Stomach smooth muscle (tissue), 2 donors: ENCODE data around the gene TBCK.

Source experiments
- H3K27ac ChIP-seq: one replicate; pipeline ENCODE4 v1.7.0; 2013; ENCODE audit warnings: mild to moderate bottlenecking, low read length, inconsistent platforms
- H3K27me3 ChIP-seq, 2 donors: one replicate each; pipeline ENCODE4 v1.7.0; 2013; ENCODE audit warnings: low read length in 2 of 2; ENCODE audit not compliant: insufficient read depth in 2 of 2, control insufficient read depth in 1 of 2
- H3K36me3 ChIP-seq, 2 donors: one replicate each; pipeline ENCODE4 v1.7.0; 2013; ENCODE audit warnings: low read length in 2 of 2; ENCODE audit not compliant: control insufficient read depth in 2 of 2, insufficient read depth in 2 of 2
- H3K4me1 ChIP-seq: one replicate; pipeline ENCODE4 v1.7.0; 2013; ENCODE audit warnings: low read length; ENCODE audit not compliant: control insufficient read depth, insufficient read depth
- H3K4me3 ChIP-seq, 2 donors: one replicate each; pipeline ENCODE4 v1.7.0; 2013; ENCODE audit warnings: low read length in 2 of 2
- H3K9ac ChIP-seq, 2 donors: one replicate each; pipeline ENCODE4 v1.7.0; 2013; ENCODE audit warnings: low read length in 2 of 2, mild to moderate bottlenecking in 1 of 2
- H3K9me3 ChIP-seq, 2 donors: one replicate each; pipeline ENCODE4 v1.7.0; 2013; ENCODE audit warnings: low read length in 2 of 2; ENCODE audit not compliant: control insufficient read depth in 2 of 2
- donor health status: healthy.
- donor health status: Pancreatic carcinoma.

The TBCK gene

GRCh38 chr4:106049490-106049889 lies 266.5 kb downstream of the TBCK start:
- Histone ChIP-seq H3K4me1 (no peaks in the 10 kb centered on the region), H3K27me3 (no peaks in the 10 kb centered on the region), H3K36me3 (no peaks in the 10 kb centered on the region), H3K9me3 (no peaks in the 10 kb centered on the region), H3K9ac (no peak overlapping the region), H3K4me3 (no peak overlapping the region), H3K27ac (peak overlapping the region; percentile 18)

GRCh38 chr4:106048250-106048971 lies 267.6 kb downstream of the TBCK start:
- Histone ChIP-seq H3K27ac (peak overlapping the region; percentile 18), H3K9me3 (no peaks in the 10 kb centered on the region), H3K9ac (no peak overlapping the region)

GRCh38 chr4:106046083-106046482 lies 269.9 kb downstream of the TBCK start:
- Histone ChIP-seq H3K4me3 (no peak overlapping the region), H3K9ac (no peak overlapping the region), H3K9me3 (no peaks in the 10 kb centered on the region), H3K27ac (no peak overlapping the region), H3K36me3 (no peaks in the 10 kb centered on the region), H3K27me3 (no peaks in the 10 kb centered on the region), H3K4me1 (no peaks in the 10 kb centered on the region)

More at GRCh38 chr4:106048250-106048971, 267.6 kb downstream of the TBCK start:
- H3K27me3 ChIP-seq, result no peaks in the 10 kb centered on the region
- H3K4me3 ChIP-seq, result no peak overlapping the region
- H3K4me1 ChIP-seq, result no peaks in the 10 kb centered on the region
- no peaks in the 10 kb centered on the region for H3K36me3 ChIP-seq

- H3K9me3 ChIP-seq, result no peaks in the 10 kb centered on the region
- H3K4me1 ChIP-seq, result no peaks in the 10 kb centered on the region
- H3K27ac ChIP-seq, result no peak overlapping the region
- H3K4me3 ChIP-seq, result no peak overlapping the region
- no peak overlapping the region for H3K9ac ChIP-seq
- H3K27me3 ChIP-seq, result no peaks in the 10 kb centered on the region
- no peaks in the 10 kb centered on the region for H3K36me3 ChIP-seq
Observed at GRCh38 chr4:106041294-106042002, 274.6 kb downstream of the TBCK start.

- Histone ChIP-seq H3K9me3 (no peaks in the 10 kb centered on the region), H3K4me3 (no peak overlapping the region), H3K4me1 (no peaks in the 10 kb centered on the region), H3K27me3 (no peaks in the 10 kb centered on the region), H3K27ac (no peak overlapping the region), H3K36me3 (no peaks in the 10 kb centered on the region), H3K9ac (no peak overlapping the region)
Observed at GRCh38 chr4:106039796-106040195, 276.2 kb downstream of the TBCK start.

- Histone ChIP-seq H3K36me3 (no peaks in the 10 kb centered on the region), H3K27me3 (no peaks in the 10 kb centered on the region), H3K4me3 (no peak overlapping the region), H3K9me3 (no peaks in the 10 kb centered on the region), H3K4me1 (no peaks in the 10 kb centered on the region), H3K9ac (no peak overlapping the region), H3K27ac (no peak overlapping the region)
Observed at GRCh38 chr4:106038908-106039307, 277.1 kb downstream of the TBCK start.

GRCh38 chr4:106038012-106038411 lies 278.0 kb downstream of the TBCK start:
- H3K27me3 ChIP-seq, result no peaks in the 10 kb centered on the region
- H3K9ac ChIP-seq, result no peak overlapping the region
- H3K4me1 ChIP-seq, result no peaks in the 10 kb centered on the region

GRCh38 chr4:106036848-106037247 lies 279.2 kb downstream of the TBCK start:
- no peak overlapping the region for H3K4me3 ChIP-seq
- no peaks in the 10 kb centered on the region for H3K36me3 ChIP-seq
- H3K9me3 ChIP-seq, result no peaks in the 10 kb centered on the region
- H3K27me3 ChIP-seq, result no peaks in the 10 kb centered on the region
- no peak overlapping the region for H3K9ac ChIP-seq
- H3K27ac ChIP-seq, result no peak overlapping the region
- no peaks in the 10 kb centered on the region for H3K4me1 ChIP-seq

More at GRCh38 chr4:106038012-106038411, 278.0 kb downstream of the TBCK start:
- H3K4me3 ChIP-seq, result no peak overlapping the region
- no peak overlapping the region for H3K27ac ChIP-seq
- no peaks in the 10 kb centered on the region for H3K36me3 ChIP-seq
- H3K9me3 ChIP-seq, result no peaks in the 10 kb centered on the region

GRCh38 chr4:106036334-106036733 lies 279.7 kb downstream of the TBCK start:
- H3K4me3 ChIP-seq, result no peak overlapping the region
- H3K27me3 ChIP-seq, result no peaks in the 10 kb centered on the region
- H3K36me3 ChIP-seq, result no peaks in the 10 kb centered on the region
- H3K9ac ChIP-seq, result no peak overlapping the region
- no peaks in the 10 kb centered on the region for H3K4me1 ChIP-seq
- no peaks in the 10 kb centered on the region for H3K9me3 ChIP-seq
- no peak overlapping the region for H3K27ac ChIP-seq

GRCh38 chr4:106035204-106035603 lies 280.8 kb downstream of the TBCK start:
- Histone ChIP-seq H3K9me3 (no peaks in the 10 kb centered on the region), H3K9ac (no peak overlapping the region), H3K4me3 (no peak overlapping the region), H3K27ac (no peak overlapping the region), H3K27me3 (no peaks in the 10 kb centered on the region), H3K36me3 (no peaks in the 10 kb centered on the region), H3K4me1 (no peaks in the 10 kb centered on the region)

- no peaks in the 10 kb centered on the region for H3K27me3 ChIP-seq
- H3K9ac ChIP-seq, result no peak overlapping the region
- H3K9me3 ChIP-seq, result no peaks in the 10 kb centered on the region
- H3K4me1 ChIP-seq, result no peaks in the 10 kb centered on the region
- no peak overlapping the region for H3K4me3 ChIP-seq
- no peak overlapping the region for H3K27ac ChIP-seq
- no peaks in the 10 kb centered on the region for H3K36me3 ChIP-seq
Observed at GRCh38 chr4:106034751-106035150, 281.3 kb downstream of the TBCK start.
